NCI-H146 treated with DMSO at 0.1 percent for 48 hours (cell line): ENCODE measurements around the gene MORN1.
"Not testable (repeated sequence)": the region's sequence is repeated elsewhere in the genome, so short reads cannot be mapped to it uniquely, and the experiment has no call there.

Experiments
- DNase-seq: peaks from one replicate; lab custom pipeline; 2025; ENCODE audit not compliant: unreplicated experiment; lab: John Stamatoyannopoulos, UW

Gene MORN1

DNA sequence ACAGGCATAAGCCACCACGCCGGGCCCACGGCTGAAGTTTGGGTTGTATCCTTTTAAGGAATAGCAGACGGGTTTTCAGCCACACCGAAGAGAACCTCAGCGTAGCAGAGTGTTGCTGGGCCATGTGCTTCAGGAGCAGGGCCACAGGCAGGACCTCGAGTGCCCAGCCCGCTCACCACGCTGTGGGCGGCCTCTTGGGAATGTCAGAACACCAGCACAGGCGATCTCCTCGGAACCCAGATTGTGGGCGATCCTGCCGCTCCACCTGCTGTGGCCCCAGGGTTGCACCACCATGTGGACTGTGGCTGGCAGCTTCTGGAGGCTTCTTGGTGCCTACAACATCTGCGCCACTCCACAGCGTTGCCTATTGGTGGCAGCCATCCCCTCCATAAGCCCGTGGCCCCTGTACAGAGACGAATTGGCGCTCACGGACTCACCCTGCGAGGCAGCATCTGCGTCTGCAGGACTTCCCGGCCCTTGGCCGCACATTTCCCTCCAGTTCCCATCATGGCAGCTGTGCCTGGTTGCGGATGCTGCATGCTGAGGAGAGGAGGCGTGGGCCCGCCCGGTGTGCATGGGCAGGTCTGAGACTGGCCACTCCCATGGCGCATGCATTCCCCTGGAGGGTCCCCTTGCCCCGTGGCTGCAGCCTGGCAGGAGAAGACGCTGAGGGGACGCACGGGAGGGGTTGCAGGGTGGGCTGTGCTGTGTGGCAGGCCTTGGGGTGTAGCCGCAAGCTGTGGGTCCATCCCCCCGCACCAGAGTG, 93.9 kb downstream of the MORN1 start:
- no peak for DNase-seq

DNA sequence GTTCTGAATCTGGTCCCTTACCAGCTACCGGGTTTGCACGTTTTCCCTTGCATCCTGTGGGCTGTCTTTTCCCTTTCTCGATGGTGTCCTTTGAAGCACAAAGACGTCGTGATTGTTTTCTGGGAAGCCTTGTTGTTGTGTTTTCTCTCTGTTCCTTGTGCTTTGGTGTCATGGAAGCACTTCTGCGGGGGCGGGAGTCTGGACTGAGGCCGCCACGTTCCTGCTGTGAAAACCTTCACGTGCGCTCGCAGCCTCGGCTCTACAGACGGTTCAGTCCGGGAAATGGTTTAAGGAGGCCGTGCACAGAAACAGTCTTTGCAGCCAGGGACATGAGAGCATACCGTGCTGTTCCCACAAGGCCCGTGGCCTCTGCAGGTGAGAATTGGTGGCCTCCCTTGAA, 94.7 kb downstream of the MORN1 start:
- no peak for DNase-seq

- DNase-seq: not testable (repeated sequence)
Measured at GRCh38 chr1:2296211-2296610, 95.1 kb downstream of the MORN1 start.

DNA sequence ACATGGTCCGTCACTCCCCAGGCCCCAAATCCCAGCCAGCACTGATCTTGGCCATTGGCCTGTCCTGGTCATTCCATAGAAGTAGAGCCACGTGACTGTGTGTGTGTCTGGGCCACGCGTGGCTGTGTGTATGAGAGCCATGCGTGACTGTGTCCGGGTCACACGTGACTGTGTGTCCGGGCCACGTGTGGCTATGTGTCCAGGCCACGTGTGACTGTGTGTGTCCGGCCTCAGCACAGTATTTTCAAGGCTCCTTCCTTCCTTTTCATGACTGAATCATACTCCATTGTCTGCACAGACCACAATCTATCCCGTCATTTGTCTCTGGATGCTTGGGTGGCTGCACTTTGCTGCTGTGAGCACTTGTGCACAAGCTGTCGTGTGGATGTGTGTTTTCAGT, 95.8 kb downstream of the MORN1 start:
- no peak for DNase-seq

- DNase-seq: no peak
Measured at GRCh38 chr1:2294725-2295078, 96.7 kb downstream of the MORN1 start.

GRCh38 chr1:2294033-2294724, 97.2 kb downstream of the MORN1 start:
- DNase-seq: no peak

DNA sequence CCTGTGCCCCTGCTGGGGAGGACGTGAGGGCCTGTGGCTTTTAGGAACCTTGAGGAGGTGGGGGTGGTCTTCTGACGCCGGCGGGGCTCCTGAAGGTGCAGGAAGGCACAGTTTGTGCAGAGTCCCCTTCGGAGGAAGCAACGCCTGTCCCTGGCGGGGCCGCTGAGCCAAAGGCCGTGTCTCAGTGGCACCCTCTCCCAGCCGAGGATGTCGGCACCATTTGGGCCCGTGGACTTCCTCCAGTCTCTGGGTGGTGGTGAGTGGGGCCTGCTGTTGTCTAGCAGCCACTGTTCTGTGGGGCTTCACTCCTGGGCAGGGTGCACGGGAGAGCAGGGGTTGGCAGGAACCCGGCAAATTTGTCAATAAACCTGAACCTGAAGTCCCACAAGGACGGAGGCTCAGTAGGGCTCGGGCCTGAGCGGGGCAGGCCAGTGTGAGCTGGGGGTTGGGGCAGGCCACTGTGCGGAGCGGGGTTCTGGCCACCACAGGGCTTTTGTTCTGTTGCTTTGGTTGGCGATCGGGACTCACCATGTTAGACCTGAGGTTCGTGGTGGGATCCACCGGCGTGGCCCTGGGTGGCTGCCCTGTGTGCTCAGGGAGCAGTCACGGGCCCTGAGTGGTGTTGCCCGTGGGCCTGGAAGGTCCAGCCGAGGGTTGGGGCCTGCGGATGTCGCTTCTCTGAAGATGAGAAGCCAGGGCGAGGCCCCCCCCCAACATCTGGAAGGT, 98.5 kb downstream of the MORN1 start:
- DNase-seq: no peak

GRCh38 chr1:2291577-2291976, 99.8 kb downstream of the MORN1 start:
- no peak for DNase-seq

DNA sequence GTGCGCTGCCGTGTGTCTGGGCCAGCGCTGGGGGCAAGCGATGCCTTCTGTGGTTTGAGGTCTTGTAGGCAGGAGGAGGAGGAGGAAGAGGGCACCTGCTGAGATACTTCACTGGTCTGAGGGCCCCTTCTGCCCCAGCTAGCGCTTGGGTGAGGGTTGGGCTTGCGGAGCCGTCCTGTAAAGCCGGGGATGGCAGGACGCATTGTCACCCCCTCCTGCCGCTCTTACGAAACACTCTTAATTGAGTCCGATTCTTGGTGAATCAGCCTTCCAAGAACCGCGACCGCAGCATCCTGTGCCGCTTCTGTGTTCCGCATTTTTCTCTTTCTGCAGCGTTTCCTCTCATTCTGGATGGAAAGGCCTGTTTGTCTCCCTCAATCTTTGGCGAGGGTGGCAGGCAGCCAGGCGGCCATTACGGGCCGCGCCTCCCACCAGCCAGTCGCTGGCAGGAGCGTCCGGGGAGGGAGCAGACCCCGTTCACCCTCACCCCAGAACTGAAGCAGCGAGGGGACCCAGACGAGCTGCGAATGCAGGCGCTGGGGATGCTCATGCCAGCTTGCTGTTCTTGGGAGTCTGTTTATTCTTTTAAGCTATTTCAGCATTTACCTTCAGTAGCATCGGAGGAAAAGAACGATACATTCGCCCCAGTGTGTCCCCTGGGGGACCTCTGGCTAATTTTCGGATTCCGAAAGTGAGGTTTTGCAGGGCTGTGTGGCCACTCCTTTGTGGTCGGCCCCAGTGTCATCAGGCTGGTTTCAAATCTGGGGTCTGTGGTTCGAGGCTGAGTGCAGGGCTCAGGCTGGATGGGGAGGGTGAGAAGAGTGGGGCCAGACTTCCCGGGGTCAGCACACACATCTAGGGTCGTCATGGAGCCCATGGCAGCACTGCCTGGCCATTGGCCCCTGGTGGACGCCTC, 100.5 kb downstream of the MORN1 start:
- no peak for DNase-seq

GRCh38 chr1:2290171-2290578, 101.2 kb downstream of the MORN1 start:
- no peak for DNase-seq

DNA sequence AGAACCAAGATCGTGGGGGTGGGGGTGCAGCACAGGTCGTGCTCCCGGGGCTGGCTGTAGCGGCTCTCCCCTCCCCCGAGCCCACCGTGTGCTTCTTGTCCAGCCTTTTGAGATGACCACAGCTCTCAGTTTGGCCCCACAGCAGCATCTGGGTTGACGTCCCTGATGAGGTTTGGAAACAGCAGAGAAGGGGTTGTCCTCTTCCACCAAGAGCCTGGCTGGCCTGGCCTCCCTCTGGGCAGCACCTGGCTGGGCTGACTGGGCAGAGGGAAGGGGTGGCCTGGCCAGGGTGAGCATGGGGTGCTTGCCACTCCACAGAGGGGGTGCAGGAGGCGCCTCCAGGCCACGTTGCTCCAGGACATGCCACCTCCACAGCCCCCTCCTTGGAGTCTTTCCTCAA, 101.7 kb downstream of the MORN1 start:
- no peak for DNase-seq

- no peak for DNase-seq
Measured at GRCh38 chr1:2288816-2289536, 102.4 kb downstream of the MORN1 start.

- DNase-seq: no peak
Measured at GRCh38 chr1:2288311-2288710, 103.0 kb downstream of the MORN1 start.

DNA sequence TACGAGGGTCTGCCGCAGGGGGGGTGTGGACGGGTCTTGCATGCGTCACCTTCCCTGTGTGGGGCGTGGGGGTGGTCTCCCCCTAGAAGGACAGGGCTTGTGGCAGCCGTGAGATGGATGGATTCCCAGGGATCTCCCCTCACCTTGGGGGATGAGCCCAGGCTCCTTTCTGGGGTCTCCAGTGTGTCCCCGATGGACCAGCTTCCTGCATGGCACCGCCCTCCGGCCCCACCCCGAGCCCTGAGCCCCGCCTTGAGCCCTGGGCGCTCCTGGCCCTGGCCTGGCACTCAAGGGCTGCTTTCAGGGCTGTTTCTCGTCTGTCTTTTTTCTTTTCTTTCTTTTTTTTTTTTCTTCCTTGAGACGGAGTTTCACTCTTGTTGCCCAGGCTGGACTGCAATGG, 103.7 kb downstream of the MORN1 start:
- DNase-seq: no peak

- DNase-seq: no peak
Measured at GRCh38 chr1:2286923-2287322, 104.4 kb downstream of the MORN1 start.

- DNase-seq: no peak
Measured at GRCh38 chr1:2284932-2285331, 106.4 kb downstream of the MORN1 start.

DNA sequence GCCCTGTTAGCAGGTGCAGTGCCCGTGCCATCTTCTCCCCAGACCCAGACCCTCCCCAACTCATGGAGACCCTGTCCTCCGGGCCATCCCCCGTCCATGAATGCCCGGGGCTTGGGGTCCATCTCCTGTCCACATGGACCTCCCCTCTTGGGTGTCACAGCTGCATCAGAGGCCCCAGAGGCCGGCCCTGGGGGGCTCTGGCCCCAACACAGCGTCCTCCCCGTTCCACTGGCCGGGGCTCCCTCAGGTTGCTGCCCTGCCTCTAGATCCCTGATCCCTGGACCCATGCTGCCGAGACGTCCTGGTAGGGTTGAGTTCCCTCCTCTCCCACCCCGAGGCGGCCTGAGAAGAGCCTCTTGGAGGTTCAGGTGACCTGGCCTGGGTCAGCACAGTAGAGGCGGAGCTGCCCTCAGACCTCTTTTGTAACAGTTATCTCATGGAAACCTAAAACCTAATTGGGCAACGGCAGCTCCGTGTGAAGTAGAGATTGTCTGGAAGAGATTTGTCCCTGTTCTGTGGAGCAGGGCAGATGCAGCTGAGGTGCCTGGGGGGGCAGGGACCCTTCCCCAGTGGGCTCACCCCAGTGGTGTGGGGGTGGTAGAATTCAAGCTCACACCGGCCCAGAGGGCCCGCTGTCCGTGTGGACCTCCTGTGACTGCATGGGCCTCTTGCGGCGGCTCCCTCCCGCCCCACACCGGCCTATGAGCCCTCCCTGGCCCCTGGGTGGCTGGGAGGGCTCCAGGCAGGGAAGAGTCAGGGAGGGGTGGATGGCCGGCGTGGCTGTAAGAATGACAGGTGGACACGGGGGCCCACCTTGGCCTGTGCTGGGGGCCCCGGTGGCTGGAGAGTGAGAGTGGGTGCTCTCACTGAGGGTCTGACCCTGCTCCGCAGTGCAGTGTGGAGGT, 107.1 kb downstream of the MORN1 start:
- no peak for DNase-seq

- no peak for DNase-seq
Measured at GRCh38 chr1:2283371-2283990, 107.9 kb downstream of the MORN1 start.
